ENCODE results near the gene ZFP90.

DNA sequence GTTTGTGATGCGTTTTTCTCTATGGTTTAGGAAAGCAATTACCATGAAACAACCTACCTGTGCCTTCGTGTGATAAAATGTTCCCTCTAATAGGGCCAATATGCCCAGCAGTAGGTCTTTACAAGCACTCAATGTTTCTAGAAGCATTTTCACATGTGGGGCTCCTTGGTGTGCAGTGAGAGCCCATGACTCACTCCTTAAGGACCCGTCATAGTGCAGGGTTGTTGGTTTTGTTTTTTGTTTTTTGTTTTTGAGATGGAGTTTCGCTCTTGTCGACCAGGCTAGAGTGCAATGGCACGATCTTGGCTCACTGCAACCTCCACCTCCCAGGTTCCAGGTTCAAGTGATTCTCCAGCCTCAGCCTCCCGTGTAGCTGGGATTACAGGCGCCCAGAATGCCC, 31.1 kb upstream of the ZFP90 start:
- TF ChIP-seq, protein P1, sequence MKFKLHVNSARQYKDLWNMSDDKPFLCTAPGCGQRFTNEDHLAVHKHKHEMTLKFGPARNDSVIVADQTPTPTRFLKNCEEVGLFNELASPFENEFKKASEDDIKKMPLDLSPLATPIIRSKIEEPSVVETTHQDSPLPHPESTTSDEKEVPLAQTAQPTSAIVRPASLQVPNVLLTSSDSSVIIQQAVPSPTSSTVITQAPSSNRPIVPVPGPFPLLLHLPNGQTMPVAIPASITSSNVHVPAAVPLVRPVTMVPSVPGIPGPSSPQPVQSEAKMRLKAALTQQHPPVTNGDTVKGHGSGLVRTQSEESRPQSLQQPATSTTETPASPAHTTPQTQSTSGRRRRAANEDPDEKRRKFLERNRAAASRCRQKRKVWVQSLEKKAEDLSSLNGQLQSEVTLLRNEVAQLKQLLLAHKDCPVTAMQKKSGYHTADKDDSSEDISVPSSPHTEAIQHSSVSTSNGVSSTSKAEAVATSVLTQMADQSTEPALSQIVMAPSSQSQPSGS (CRISPR knock-in tag; IDR thresholded peaks at IDR 0.05) = no peak
- TF ChIP-seq, protein P2, sequence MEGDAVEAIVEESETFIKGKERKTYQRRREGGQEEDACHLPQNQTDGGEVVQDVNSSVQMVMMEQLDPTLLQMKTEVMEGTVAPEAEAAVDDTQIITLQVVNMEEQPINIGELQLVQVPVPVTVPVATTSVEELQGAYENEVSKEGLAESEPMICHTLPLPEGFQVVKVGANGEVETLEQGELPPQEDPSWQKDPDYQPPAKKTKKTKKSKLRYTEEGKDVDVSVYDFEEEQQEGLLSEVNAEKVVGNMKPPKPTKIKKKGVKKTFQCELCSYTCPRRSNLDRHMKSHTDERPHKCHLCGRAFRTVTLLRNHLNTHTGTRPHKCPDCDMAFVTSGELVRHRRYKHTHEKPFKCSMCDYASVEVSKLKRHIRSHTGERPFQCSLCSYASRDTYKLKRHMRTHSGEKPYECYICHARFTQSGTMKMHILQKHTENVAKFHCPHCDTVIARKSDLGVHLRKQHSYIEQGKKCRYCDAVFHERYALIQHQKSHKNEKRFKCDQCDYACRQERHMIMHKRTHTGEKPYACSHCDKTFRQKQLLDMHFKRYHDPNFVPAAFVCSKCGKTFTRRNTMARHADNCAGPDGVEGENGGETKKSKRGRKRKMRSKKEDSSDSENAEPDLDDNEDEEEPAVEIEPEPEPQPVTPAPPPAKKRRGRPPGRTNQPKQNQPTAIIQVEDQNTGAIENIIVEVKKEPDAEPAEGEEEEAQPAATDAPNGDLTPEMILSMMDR (IDR thresholded peaks at IDR 0.05 in 2 of 3, conservative IDR thresholded peaks at IDR 0.05 in 1 of 3; ENCODE audit: insufficient read depth in 2 of 3, low read depth in 1 of 3, low read length in 3 of 3) = no peak
- TF ChIP-seq PCBP2 (IDR thresholded peaks at IDR 0.05; ENCODE audit: low read depth, low read length, poor library complexity, severe bottlenecking) = no peak
- TF ChIP-seq, protein P3, sequence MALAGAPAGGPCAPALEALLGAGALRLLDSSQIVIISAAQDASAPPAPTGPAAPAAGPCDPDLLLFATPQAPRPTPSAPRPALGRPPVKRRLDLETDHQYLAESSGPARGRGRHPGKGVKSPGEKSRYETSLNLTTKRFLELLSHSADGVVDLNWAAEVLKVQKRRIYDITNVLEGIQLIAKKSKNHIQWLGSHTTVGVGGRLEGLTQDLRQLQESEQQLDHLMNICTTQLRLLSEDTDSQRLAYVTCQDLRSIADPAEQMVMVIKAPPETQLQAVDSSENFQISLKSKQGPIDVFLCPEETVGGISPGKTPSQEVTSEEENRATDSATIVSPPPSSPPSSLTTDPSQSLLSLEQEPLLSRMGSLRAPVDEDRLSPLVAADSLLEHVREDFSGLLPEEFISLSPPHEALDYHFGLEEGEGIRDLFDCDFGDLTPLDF (CRISPR knock-in tag; IDR thresholded peaks at IDR 0.05) = no peak
- no peak for TF ChIP-seq NFYB (IDR thresholded peaks at IDR 0.05; ENCODE audit: extremely low read depth, insufficient read length)

Measured in K562 (cell line).